ENCODE data around the gene OSBPL5.

DNA sequence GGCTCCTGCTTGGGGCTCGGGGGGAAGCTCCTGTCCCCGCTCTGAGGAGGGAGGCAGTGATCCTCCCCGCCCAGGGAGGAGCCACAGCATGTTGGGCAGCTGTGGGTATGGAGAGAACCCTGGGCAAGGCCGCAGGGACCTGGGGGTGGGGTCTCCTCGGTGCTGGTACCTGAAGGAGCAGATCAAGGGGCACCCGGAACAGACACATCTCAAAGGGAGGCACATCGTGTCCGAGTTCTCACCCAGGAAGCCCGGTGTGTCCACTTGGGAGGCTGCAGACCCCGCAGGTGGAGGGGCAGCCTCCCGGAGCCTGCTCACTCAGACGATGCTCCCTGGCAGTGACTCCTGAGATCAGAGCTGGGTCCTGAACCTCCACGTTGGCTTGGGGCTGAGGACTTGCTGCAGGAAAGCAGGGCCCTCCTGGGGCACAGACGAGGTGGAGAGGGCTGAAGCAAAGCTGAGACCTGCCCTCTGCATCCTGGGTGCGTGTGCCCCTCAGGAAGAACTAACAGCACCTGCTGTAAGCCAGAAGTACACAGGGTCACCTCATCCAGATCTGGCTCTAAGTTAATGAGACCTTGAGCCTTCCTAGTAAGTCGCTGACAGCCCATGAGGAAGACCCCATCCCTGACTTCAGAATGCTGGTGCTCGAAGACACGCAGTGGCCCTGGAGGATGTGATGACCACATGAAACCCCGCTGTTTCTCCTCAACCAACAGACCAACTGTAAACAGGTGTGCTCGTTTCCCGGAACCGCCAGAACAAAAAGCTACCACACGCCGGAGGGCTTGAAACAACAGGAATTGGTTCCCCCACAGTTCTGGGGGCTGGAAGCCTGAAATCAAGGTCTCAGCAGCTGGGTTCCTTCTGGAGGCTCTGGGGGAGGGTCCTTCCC lies 5.9 kb upstream of the OSBPL5 start:
- TF ChIP-seq, protein P1, sequence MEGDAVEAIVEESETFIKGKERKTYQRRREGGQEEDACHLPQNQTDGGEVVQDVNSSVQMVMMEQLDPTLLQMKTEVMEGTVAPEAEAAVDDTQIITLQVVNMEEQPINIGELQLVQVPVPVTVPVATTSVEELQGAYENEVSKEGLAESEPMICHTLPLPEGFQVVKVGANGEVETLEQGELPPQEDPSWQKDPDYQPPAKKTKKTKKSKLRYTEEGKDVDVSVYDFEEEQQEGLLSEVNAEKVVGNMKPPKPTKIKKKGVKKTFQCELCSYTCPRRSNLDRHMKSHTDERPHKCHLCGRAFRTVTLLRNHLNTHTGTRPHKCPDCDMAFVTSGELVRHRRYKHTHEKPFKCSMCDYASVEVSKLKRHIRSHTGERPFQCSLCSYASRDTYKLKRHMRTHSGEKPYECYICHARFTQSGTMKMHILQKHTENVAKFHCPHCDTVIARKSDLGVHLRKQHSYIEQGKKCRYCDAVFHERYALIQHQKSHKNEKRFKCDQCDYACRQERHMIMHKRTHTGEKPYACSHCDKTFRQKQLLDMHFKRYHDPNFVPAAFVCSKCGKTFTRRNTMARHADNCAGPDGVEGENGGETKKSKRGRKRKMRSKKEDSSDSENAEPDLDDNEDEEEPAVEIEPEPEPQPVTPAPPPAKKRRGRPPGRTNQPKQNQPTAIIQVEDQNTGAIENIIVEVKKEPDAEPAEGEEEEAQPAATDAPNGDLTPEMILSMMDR (IDR thresholded peaks at IDR 0.05): no peak
- no peak for TF ChIP-seq ZFX (IDR thresholded peaks at IDR 0.05; ENCODE audit: borderline replicate concordance)
